ENCODE results near the gene MAP2K2. TPM values are rescaled to one million over a fixed set of nuclear protein-coding genes. Genes with fewer than 3 reads are reported as not detected.

The MAP2K2 gene
- total and polyA plus RNA-seq, 2 experiments from 2014 or later, result 32.3 to 212 TPM

GRCh38 chr19:4043966-4044715 lies 79.8 kb downstream of the MAP2K2 start:
- Histone ChIP-seq H4K20me1 (ENCODE audit: insufficient read depth) (peaks cover 3% of the 10 kb centered on the region; the same call in 1 of the 2 replicates), H3K27ac (no peak overlapping the region), H3F3A (ENCODE audit: insufficient read depth) (peaks cover 25% of the 10 kb centered on the region; the same call in 1 of the 2 replicates), H3K4me1 (ENCODE audit: insufficient read depth) (no peaks in the 10 kb centered on the region), H3K36me3 (ENCODE audit: low read depth) (peaks cover 8% of the 10 kb centered on the region; the same call in 1 of the 2 replicates), H3K27me3 (replicated peaks; ENCODE audit: insufficient read depth) (no peaks in the 10 kb centered on the region), H3K9me2 (ENCODE audit: insufficient read depth) (no peaks in the 10 kb centered on the region), H3K4me3 (no peak overlapping the region), H3K9ac (no peak overlapping the region), H3K79me2 (ENCODE audit: insufficient read depth) (peaks cover 91% of the 10 kb centered on the region), H3K4me2 (ENCODE audit: unreplicated experiment) (no peak overlapping the region), H2AFZ (no peak overlapping the region), H3K9me3 (ENCODE audit: low read depth) (no peaks in the 10 kb centered on the region)
- WGBS, 2 experiments (ENCODE audit: low coverage in 1 of 2, low lambda C conversion rate in 2 of 2, missing lambda C conversion rate in 2 of 2), result 88 to 93% methylated on average over 20 to 31 of the region's 31 CpGs
- no peak for TF ChIP-seq EZH2 (IDR thresholded peaks at IDR 0.05; ENCODE audit: insufficient read depth, poor library complexity, severe bottlenecking)
- no peak for TF ChIP-seq EZH2phosphoT487 (IDR thresholded peaks at IDR 0.05; ENCODE audit: insufficient read depth, low read depth)
- in situ Hi-C loops (cut with MboI), result no loop called here
- no peak for DNase-seq

DNA sequence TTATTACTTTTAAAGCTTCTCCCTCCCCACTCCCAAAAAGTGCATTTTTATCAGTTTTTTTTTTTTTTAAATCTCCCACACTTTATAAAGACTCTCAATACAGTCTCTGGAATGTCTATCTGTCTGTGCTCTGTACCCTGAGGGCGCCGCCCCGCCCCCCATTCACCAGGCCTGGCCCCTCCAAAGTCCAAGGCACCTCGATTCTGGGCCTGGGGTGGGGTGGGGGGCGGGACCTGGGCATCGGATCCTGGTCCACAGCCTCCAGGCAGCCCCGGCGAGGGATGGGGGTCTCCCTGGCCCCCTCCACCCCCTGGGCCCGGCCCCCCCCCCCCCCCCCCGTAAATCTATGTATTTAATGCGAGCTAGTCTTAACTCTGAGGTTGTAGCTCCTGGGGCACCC lies 80.5 kb downstream of the MAP2K2 start:
- peaks cover 87% of the 10 kb centered on the region for H3K79me2 ChIP-seq (ENCODE audit: insufficient read depth)
- H3F3A ChIP-seq (ENCODE audit: insufficient read depth), result peaks cover 25% of the 10 kb centered on the region; the same call in 1 of the 2 replicates
- H4K20me1 ChIP-seq (ENCODE audit: insufficient read depth), result peaks cover 3% of the 10 kb centered on the region; the same call in 1 of the 2 replicates
- in situ Hi-C loops (cut with MboI), result no loop called here
- no peak overlapping the region for H3K9ac ChIP-seq
- no peaks in the 10 kb centered on the region for H3K4me1 ChIP-seq (ENCODE audit: insufficient read depth)
- no peak for TF ChIP-seq EZH2phosphoT487 (IDR thresholded peaks at IDR 0.05; ENCODE audit: insufficient read depth, low read depth)
- TF ChIP-seq EZH2 (IDR thresholded peaks at IDR 0.05; ENCODE audit: insufficient read depth, poor library complexity, severe bottlenecking), result no peak
- H3K9me3 ChIP-seq (ENCODE audit: low read depth), result no peaks in the 10 kb centered on the region
- H3K27ac ChIP-seq, result no peak overlapping the region
- no peak overlapping the region for H3K4me3 ChIP-seq
- H3K27me3 ChIP-seq (replicated peaks; ENCODE audit: insufficient read depth), result no peaks in the 10 kb centered on the region
- no peak overlapping the region for H2AFZ ChIP-seq
- H3K9me2 ChIP-seq (ENCODE audit: insufficient read depth), result no peaks in the 10 kb centered on the region
- H3K36me3 ChIP-seq (ENCODE audit: low read depth), result peaks cover 8% of the 10 kb centered on the region; the same call in 1 of the 2 replicates
- WGBS, 2 experiments (ENCODE audit: low coverage in 1 of 2, low lambda C conversion rate in 2 of 2, missing lambda C conversion rate in 2 of 2), result 58 to 95% methylated on average over 3 to 11 of the region's 11 CpGs
- no peak for DNase-seq
- no peak overlapping the region for H3K4me2 ChIP-seq (ENCODE audit: unreplicated experiment)

DNA sequence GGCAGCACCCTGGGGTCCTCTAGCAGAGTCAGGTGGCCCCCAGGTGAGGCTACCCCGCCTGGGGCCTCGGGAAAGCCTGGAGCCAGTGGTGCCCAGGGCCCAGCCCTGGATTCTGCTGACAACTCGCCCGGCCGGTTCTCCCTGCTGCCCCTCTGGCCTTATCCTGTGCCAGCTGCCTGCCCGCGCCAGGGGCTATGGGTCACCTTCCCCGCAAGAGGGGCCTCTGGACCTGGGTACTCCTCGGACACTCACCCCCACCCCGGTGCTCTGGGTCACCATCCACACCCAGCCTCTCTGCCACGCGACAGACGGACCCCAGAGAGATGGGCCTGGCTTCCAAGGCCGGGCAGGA lies 81.2 kb downstream of the MAP2K2 start:
- DNase-seq, result no peak
- Histone ChIP-seq H3K9me3 (ENCODE audit: low read depth) (no peaks in the 10 kb centered on the region), H2AFZ (no peak overlapping the region), H3K4me1 (ENCODE audit: insufficient read depth) (no peaks in the 10 kb centered on the region), H3K79me2 (ENCODE audit: insufficient read depth) (peaks cover 82% of the 10 kb centered on the region), H4K20me1 (ENCODE audit: insufficient read depth) (peaks cover 3% of the 10 kb centered on the region; the same call in 1 of the 2 replicates), H3K27me3 (replicated peaks; ENCODE audit: insufficient read depth) (no peaks in the 10 kb centered on the region), H3F3A (ENCODE audit: insufficient read depth) (peaks cover 25% of the 10 kb centered on the region; the same call in 1 of the 2 replicates), H3K9ac (no peak overlapping the region), H3K4me3 (no peak overlapping the region), H3K27ac (no peak overlapping the region), H3K9me2 (ENCODE audit: insufficient read depth) (no peaks in the 10 kb centered on the region), H3K4me2 (ENCODE audit: unreplicated experiment) (no peak overlapping the region), H3K36me3 (ENCODE audit: low read depth) (peaks cover 8% of the 10 kb centered on the region; the same call in 1 of the 2 replicates)
- WGBS, 2 experiments (ENCODE audit: low coverage in 1 of 2, low lambda C conversion rate in 2 of 2, missing lambda C conversion rate in 2 of 2), result 80 to 85% methylated on average over 12 to 14 of the region's 14 CpGs
- TF ChIP-seq EZH2phosphoT487 (IDR thresholded peaks at IDR 0.05; ENCODE audit: insufficient read depth, low read depth), result no peak
- no peak for TF ChIP-seq EZH2 (IDR thresholded peaks at IDR 0.05; ENCODE audit: insufficient read depth, poor library complexity, severe bottlenecking)
- in situ Hi-C loops (cut with MboI), result no loop called here

- no peak overlapping the region for H3K4me3 ChIP-seq
- no peaks in the 10 kb centered on the region for H3K9me2 ChIP-seq (ENCODE audit: insufficient read depth)
- H3K9me3 ChIP-seq (ENCODE audit: low read depth), result no peaks in the 10 kb centered on the region
- peaks cover 8% of the 10 kb centered on the region; the same call in 1 of the 2 replicates for H3K36me3 ChIP-seq (ENCODE audit: low read depth)
- DNase-seq, result no peak
- in situ Hi-C loops (cut with MboI), result no loop called here
- H3K4me2 ChIP-seq (ENCODE audit: unreplicated experiment), result no peak overlapping the region
- H4K20me1 ChIP-seq (ENCODE audit: insufficient read depth), result peaks cover 3% of the 10 kb centered on the region; the same call in 1 of the 2 replicates
- WGBS, 2 experiments (ENCODE audit: low coverage in 1 of 2, low lambda C conversion rate in 2 of 2, missing lambda C conversion rate in 2 of 2), result 84 to 88% methylated on average over 13 to 14 of the region's 14 CpGs
- no peak for TF ChIP-seq EZH2 (IDR thresholded peaks at IDR 0.05; ENCODE audit: insufficient read depth, poor library complexity, severe bottlenecking)
- TF ChIP-seq EZH2phosphoT487 (IDR thresholded peaks at IDR 0.05; ENCODE audit: insufficient read depth, low read depth), result no peak
- H3K79me2 ChIP-seq (ENCODE audit: insufficient read depth), result peaks cover 77% of the 10 kb centered on the region
- no peak overlapping the region for H3K27ac ChIP-seq
- H3F3A ChIP-seq (ENCODE audit: insufficient read depth), result peaks cover 25% of the 10 kb centered on the region; the same call in 1 of the 2 replicates
- H3K27me3 ChIP-seq (replicated peaks; ENCODE audit: insufficient read depth), result no peaks in the 10 kb centered on the region
- no peaks in the 10 kb centered on the region for H3K4me1 ChIP-seq (ENCODE audit: insufficient read depth)
- no peak overlapping the region for H3K9ac ChIP-seq
- H2AFZ ChIP-seq, result no peak overlapping the region
These were observed 81.7 kb downstream of the MAP2K2 start for GRCh38 chr19:4042064-4042730.

Small RNAs within 50 kb of the gene (small RNA-seq; reads per million reads assigned to genes)
- not detected for gene RF00017 (ENCODE audit: low read depth, low replicate concordance)

Other genes starting within 250 kb of the MAP2K2 start
- gene ATCAY, start 243.4 kb downstream of the MAP2K2 start, total RNA-seq (2014; rRNA removed; shearing (Covaris generic)), result not detected in 2 replicates
- not detected in 2 replicates for gene ATCAY, start 243.4 kb downstream of the MAP2K2 start, polyA plus RNA-seq (2016; fragmentation: Nextera tagmentation; extraction: Ambion mirVana)
- gene NMRK2, start 191.1 kb downstream of the MAP2K2 start, total RNA-seq (2014; rRNA removed; shearing (Covaris generic)), result not detected in 2 replicates
- not detected in 2 replicates for gene NMRK2, start 191.1 kb downstream of the MAP2K2 start, polyA plus RNA-seq (2016; fragmentation: Nextera tagmentation; extraction: Ambion mirVana)
- 167 and 194 TPM in 2 replicates for gene DAPK3, start 153.0 kb downstream of the MAP2K2 start, total RNA-seq (2014; rRNA removed; shearing (Covaris generic))
- gene DAPK3, start 153.0 kb downstream of the MAP2K2 start, polyA plus RNA-seq (2016; fragmentation: Nextera tagmentation; extraction: Ambion mirVana), result 47.6 and 51.1 TPM in 2 replicates
- gene EEF2, start 138.7 kb downstream of the MAP2K2 start, total RNA-seq (2014; rRNA removed; shearing (Covaris generic)), result 2,755 and 2,906 TPM in 2 replicates
- gene EEF2, start 138.7 kb downstream of the MAP2K2 start, polyA plus RNA-seq (2016; fragmentation: Nextera tagmentation; extraction: Ambion mirVana), result 326 and 331 TPM in 2 replicates
- gene PIAS4, start 116.4 kb downstream of the MAP2K2 start, total RNA-seq (2014; rRNA removed; shearing (Covaris generic)), result 16.8 and 21.0 TPM in 2 replicates
- gene PIAS4, start 116.4 kb downstream of the MAP2K2 start, polyA plus RNA-seq (2016; fragmentation: Nextera tagmentation; extraction: Ambion mirVana), result 6.9 and 9.1 TPM in 2 replicates
- gene ZBTB7A, start 57.2 kb downstream of the MAP2K2 start, total RNA-seq (2014; rRNA removed; shearing (Covaris generic)), result 33.6 and 41.3 TPM in 2 replicates
- 17.8 and 20.6 TPM in 2 replicates for gene ZBTB7A, start 57.2 kb downstream of the MAP2K2 start, polyA plus RNA-seq (2016; fragmentation: Nextera tagmentation; extraction: Ambion mirVana)
- not detected in 2 replicates for gene CREB3L3, start 29.5 kb upstream of the MAP2K2 start, total RNA-seq (2014; rRNA removed; shearing (Covaris generic))
- gene CREB3L3, start 29.5 kb upstream of the MAP2K2 start, polyA plus RNA-seq (2016; fragmentation: Nextera tagmentation; extraction: Ambion mirVana), result not detected in 2 replicates
- gene SIRT6, start 58.4 kb upstream of the MAP2K2 start, total RNA-seq (2014; rRNA removed; shearing (Covaris generic)), result 12.0 and 14.4 TPM in 2 replicates
- gene SIRT6, start 58.4 kb upstream of the MAP2K2 start, polyA plus RNA-seq (2016; fragmentation: Nextera tagmentation; extraction: Ambion mirVana), result 19.6 and 20.0 TPM in 2 replicates
- gene ANKRD24, start 58.6 kb upstream of the MAP2K2 start, total RNA-seq (2014; rRNA removed; shearing (Covaris generic)), result 0.54 and 3.3 TPM in 2 replicates
- 0.14 and 0.46 TPM in 2 replicates for gene ANKRD24, start 58.6 kb upstream of the MAP2K2 start, polyA plus RNA-seq (2016; fragmentation: Nextera tagmentation; extraction: Ambion mirVana)
- gene EBI3, start 105.4 kb upstream of the MAP2K2 start, total RNA-seq (2014; rRNA removed; shearing (Covaris generic)), result 0.76 TPM in 1 of 2 replicates, not detected in the other
- 0.56 and 1.1 TPM in 2 replicates for gene EBI3, start 105.4 kb upstream of the MAP2K2 start, polyA plus RNA-seq (2016; fragmentation: Nextera tagmentation; extraction: Ambion mirVana)
- gene YJU2, start 123.0 kb upstream of the MAP2K2 start, total RNA-seq (2014; rRNA removed; shearing (Covaris generic)), result 17.3 and 20.1 TPM in 2 replicates
- gene YJU2, start 123.0 kb upstream of the MAP2K2 start, polyA plus RNA-seq (2016; fragmentation: Nextera tagmentation; extraction: Ambion mirVana), result 10.6 and 12.9 TPM in 2 replicates
- not detected in 2 replicates for gene SHD, start 155.1 kb upstream of the MAP2K2 start, total RNA-seq (2014; rRNA removed; shearing (Covaris generic))
- gene SHD, start 155.1 kb upstream of the MAP2K2 start, polyA plus RNA-seq (2016; fragmentation: Nextera tagmentation; extraction: Ambion mirVana), result not detected in 2 replicates
- gene TMIGD2, start 178.3 kb upstream of the MAP2K2 start, total RNA-seq (2014; rRNA removed; shearing (Covaris generic)), result not detected in 2 replicates
- not detected in 2 replicates for gene TMIGD2, start 178.3 kb upstream of the MAP2K2 start, polyA plus RNA-seq (2016; fragmentation: Nextera tagmentation; extraction: Ambion mirVana)
- 5.8 and 16.2 TPM in 2 replicates for gene FSD1, start 180.5 kb upstream of the MAP2K2 start, total RNA-seq (2014; rRNA removed; shearing (Covaris generic))
- gene FSD1, start 180.5 kb upstream of the MAP2K2 start, polyA plus RNA-seq (2016; fragmentation: Nextera tagmentation; extraction: Ambion mirVana), result 5.8 TPM in 2 replicates
- 1.8 and 6.4 TPM in 2 replicates for gene STAP2, start 214.7 kb upstream of the MAP2K2 start, total RNA-seq (2014; rRNA removed; shearing (Covaris generic))
- 1.7 TPM in 2 replicates for gene STAP2, start 214.7 kb upstream of the MAP2K2 start, polyA plus RNA-seq (2016; fragmentation: Nextera tagmentation; extraction: Ambion mirVana)
- gene MPND, start 219.4 kb upstream of the MAP2K2 start, total RNA-seq (2014; rRNA removed; shearing (Covaris generic)), result 3.0 and 6.2 TPM in 2 replicates
- gene MPND, start 219.4 kb upstream of the MAP2K2 start, polyA plus RNA-seq (2016; fragmentation: Nextera tagmentation; extraction: Ambion mirVana), result 5.0 and 8.4 TPM in 2 replicates

All from GM23248 (cell line).